GM19099 (cell line): ENCODE data around the gene FAM89B.
A peak's percentile ranks its signal among the peaks of the same experiment; 100 is the strongest.

Experiments used
- POLR2A ChIP-seq: IDR thresholded peaks from 3 replicates; pipeline ENCODE4 v1.6.1; 2011; ENCODE audit warnings: low read depth; ENCODE audit not compliant: insufficient read length; ENCODE audit errors: extremely low read depth

The FAM89B gene

GRCh38 chr11:65575568-65576231 is 3.4 kb downstream of the FAM89B start, which contains the start of gene EHBP1L1:
Gene EHBP1L1, plus strand, starts transcription at chr11:65576053. Its CDS starts 250 bp downstream, at chr11:65576303.
- TF ChIP-seq POLR2A, result peak; percentile 1

- TF ChIP-seq POLR2A, result no peak
Observed at GRCh38 chr11:65576232-65576866, 4.0 kb downstream of the FAM89B start.

- TF ChIP-seq POLR2A, result no peak
Observed at GRCh38 chr11:65576867-65577755, 4.8 kb downstream of the FAM89B start.

- no peak for TF ChIP-seq POLR2A
Observed at GRCh38 chr11:65577756-65578109, 5.4 kb downstream of the FAM89B start.

GRCh38 chr11:65578134-65578533 is 5.8 kb downstream of the FAM89B start:
- no peak for TF ChIP-seq POLR2A

GRCh38 chr11:65578667-65579066 is 6.3 kb downstream of the FAM89B start:
- no peak for TF ChIP-seq POLR2A

GRCh38 chr11:65579291-65579690 is 7.0 kb downstream of the FAM89B start:
- no peak for TF ChIP-seq POLR2A

- no peak for TF ChIP-seq POLR2A
Observed at GRCh38 chr11:65580031-65580692, 7.8 kb downstream of the FAM89B start.

- TF ChIP-seq POLR2A, result no peak
Observed at GRCh38 chr11:65580756-65581155, 8.4 kb downstream of the FAM89B start.

GRCh38 chr11:65581928-65582327 is 9.6 kb downstream of the FAM89B start:
- no peak for TF ChIP-seq POLR2A

GRCh38 chr11:65583589-65583988 is 11.3 kb downstream of the FAM89B start:
- TF ChIP-seq POLR2A, result no peak

GRCh38 chr11:65584106-65584505 is 11.8 kb downstream of the FAM89B start:
- TF ChIP-seq POLR2A, result no peak

- no peak for TF ChIP-seq POLR2A
Observed at GRCh38 chr11:65584723-65585171, 12.4 kb downstream of the FAM89B start.

GRCh38 chr11:65585396-65586246 is 13.3 kb downstream of the FAM89B start:
- no peak for TF ChIP-seq POLR2A

- no peak for TF ChIP-seq POLR2A
Observed at GRCh38 chr11:65586247-65586630, 13.9 kb downstream of the FAM89B start.

GRCh38 chr11:65586676-65587075 is 14.3 kb downstream of the FAM89B start:
- no peak for TF ChIP-seq POLR2A
